ENCODE measurements around the gene CACNB4.

Gene CACNB4

DNA sequence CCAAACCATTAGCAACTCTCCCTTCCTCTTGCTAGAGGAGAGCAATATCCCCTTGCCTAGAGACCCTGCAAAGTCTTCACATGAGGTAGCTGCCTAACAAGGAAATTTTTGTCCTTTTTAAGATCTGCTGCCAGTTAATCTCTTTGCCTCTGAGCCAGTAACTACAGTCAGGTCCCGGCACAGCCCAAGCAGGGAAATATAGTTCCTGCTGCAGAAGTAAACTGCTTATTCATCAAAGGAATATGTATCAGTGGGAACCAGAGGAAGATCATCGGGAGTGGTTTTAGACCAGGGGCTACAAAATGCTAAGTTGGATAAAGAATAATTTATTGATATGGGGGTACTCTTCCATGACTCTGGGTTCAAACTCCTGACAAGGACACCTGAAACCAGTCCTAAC, 30.6 kb downstream of the CACNB4 start:
- TF ChIP-seq, protein P1, sequence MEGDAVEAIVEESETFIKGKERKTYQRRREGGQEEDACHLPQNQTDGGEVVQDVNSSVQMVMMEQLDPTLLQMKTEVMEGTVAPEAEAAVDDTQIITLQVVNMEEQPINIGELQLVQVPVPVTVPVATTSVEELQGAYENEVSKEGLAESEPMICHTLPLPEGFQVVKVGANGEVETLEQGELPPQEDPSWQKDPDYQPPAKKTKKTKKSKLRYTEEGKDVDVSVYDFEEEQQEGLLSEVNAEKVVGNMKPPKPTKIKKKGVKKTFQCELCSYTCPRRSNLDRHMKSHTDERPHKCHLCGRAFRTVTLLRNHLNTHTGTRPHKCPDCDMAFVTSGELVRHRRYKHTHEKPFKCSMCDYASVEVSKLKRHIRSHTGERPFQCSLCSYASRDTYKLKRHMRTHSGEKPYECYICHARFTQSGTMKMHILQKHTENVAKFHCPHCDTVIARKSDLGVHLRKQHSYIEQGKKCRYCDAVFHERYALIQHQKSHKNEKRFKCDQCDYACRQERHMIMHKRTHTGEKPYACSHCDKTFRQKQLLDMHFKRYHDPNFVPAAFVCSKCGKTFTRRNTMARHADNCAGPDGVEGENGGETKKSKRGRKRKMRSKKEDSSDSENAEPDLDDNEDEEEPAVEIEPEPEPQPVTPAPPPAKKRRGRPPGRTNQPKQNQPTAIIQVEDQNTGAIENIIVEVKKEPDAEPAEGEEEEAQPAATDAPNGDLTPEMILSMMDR (IDR thresholded peaks at IDR 0.05; ENCODE audit: extremely low read depth, insufficient read depth, missing control alignments) = no peak
- in situ Hi-C loops (cut with MboI; ENCODE audit: low pct_unique_long_range_greater_than_20kb, low sequenced_read_pairs, unreplicated experiment) = no loop called here
- no peak for DNase-seq (ENCODE audit: low spot score)

DNA sequence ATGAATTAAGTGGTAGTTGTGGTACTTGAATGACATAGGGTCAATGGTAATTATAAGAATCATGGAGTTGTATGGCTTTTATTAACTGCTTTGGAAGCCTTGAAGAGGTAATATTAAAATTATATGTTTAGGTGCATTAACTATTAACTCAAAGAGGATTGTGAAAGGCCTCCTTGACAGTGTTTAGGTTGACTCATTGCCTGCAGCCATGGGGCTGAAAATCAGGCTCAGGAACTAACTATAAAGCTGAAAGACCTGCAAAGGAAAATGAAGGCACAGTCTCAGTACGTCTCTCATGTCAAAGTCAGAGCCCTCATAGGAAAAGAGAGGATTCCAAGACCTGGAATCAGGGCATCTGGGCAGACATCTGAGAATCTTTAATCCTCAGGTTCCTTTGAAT, 31.0 kb downstream of the CACNB4 start:
- TF ChIP-seq, protein P1 (IDR thresholded peaks at IDR 0.05; ENCODE audit: extremely low read depth, insufficient read depth, missing control alignments) = no peak
- DNase-seq (ENCODE audit: low spot score) = no peak
- in situ Hi-C loops (cut with MboI; ENCODE audit: low pct_unique_long_range_greater_than_20kb, low sequenced_read_pairs, unreplicated experiment) = no loop called here

DNA sequence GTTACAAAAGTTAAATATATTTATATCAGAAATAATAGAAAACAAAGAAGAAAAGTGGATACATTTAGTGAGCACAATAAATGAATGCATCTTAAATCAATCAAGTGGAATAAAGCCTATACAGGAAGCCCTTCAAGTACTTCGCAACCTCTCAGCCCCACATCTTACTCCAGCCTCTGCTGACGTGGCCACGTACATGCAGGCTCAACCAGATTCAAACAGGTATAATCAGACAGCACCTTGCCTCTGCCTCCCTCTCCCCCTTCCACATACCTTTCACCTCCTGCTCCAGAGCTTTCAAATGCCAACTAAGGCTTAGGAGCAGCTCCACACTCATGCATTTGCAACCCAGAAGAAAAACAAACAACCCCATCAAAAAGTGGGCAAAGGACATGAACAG, 32.9 kb downstream of the CACNB4 start:
- DNase-seq (ENCODE audit: low spot score) = no peak
- TF ChIP-seq, protein P1 (IDR thresholded peaks at IDR 0.05; ENCODE audit: extremely low read depth, insufficient read depth, missing control alignments) = no peak
- in situ Hi-C loops (cut with MboI; ENCODE audit: low pct_unique_long_range_greater_than_20kb, low sequenced_read_pairs, unreplicated experiment) = no loop called here

DNA sequence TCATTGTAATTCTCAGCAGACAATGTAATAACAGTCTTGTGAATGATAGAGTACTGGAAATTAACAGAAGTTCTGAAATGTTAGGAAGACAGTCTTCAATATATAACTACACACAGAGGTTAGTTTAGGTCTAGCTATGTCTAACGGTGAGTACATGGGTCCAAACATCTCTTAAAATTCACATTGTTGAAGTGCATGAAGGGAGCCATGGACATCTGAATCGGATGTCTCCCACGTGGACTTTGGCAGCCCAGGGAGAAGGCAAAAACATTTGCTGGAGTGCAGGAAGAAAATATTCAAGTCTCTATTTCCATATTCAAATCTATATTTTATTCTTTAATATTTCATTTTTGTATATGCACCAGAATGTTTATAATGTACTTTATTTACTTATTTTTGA, 34.8 kb downstream of the CACNB4 start:
- TF ChIP-seq, protein P1 (IDR thresholded peaks at IDR 0.05; ENCODE audit: extremely low read depth, insufficient read depth, missing control alignments) = no peak

DNA sequence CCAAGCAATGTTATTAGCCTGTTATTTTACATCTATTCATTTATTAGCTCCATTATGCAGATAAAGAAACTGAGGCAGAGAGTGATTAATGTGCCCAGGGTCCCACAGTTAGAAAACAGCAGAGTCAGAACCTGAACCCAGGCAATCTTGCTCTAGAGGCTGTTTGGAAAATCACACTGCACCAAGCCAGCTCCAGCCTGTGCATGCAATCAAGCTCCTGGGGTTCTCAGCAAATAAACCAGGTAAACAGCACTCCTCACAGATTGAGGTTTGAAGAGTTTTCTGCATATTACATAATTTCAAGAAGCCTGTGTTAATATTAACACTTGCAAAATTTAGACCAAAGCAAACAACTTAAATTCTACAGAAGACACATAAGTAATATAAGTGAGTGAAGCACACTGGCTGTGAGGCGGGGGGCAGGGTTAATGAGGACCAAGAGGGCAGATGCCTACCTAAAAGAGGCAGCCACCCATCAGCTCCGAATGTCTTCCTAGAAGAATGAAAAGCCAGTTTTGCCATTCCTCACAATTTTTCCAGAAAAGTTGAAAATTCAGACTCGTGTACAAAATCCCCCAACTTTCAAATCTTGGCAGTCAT, 35.4 kb downstream of the CACNB4 start:
- no peak for DNase-seq (ENCODE audit: low spot score)
- TF ChIP-seq, protein P1 (IDR thresholded peaks at IDR 0.05; ENCODE audit: extremely low read depth, insufficient read depth, missing control alignments) = no peak
- in situ Hi-C loops (cut with MboI; ENCODE audit: low pct_unique_long_range_greater_than_20kb, low sequenced_read_pairs, unreplicated experiment) = no loop called here

More for the DNA sequence above, 34.8 kb downstream of the CACNB4 start:
- in situ Hi-C loops (cut with MboI; ENCODE audit: low pct_unique_long_range_greater_than_20kb, low sequenced_read_pairs, unreplicated experiment) = no loop called here
- no peak for DNase-seq (ENCODE audit: low spot score)

DNA sequence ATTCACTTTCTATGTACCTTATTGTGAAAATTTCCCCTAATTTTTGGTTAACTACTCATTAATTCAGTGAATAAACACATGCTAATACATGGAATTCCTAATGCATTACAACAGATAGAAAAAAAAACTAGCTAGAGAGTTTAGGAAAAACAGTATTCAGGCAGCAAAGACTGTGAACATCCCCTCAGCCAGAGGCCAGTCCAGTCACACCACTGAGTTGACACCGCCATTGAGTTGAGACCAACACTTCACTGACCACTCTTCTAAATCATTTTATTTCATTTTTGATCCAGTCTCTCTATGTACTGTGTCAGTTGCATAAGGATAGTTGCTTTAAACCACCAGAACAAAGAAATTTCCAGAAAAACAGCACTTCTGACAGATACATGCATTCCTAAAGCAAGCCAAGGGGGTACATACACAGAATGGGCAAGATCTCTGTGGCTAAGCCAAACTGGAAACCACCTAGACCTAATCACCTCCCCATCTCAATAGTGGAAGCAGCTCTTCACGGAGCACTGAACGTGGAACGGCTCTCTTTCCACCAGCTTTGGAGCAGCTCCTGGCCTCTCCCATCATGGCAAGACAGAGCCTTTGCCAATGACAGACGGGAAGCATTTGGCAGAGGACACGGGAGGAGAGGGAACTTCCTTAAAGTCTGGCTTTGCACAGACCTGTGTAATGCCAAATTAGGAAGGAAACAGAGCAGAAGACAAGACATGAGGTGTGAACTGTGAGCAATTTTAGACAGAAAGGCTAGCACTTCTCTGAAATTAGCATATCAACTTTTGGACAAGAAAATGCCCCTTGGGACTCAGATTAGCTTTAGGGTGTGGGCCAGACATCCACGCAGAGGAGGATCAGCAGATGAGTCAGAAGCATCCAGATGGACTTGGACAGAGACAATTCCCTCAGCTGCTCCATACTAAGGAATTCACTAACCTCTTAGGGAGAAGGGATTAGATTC, 36.4 kb downstream of the CACNB4 start:
- TF ChIP-seq, protein P1 (IDR thresholded peaks at IDR 0.05; ENCODE audit: extremely low read depth, insufficient read depth, missing control alignments) = no peak
- in situ Hi-C loops (cut with MboI; ENCODE audit: low pct_unique_long_range_greater_than_20kb, low sequenced_read_pairs, unreplicated experiment) = no loop called here
- DNase-seq (ENCODE audit: low spot score) = peak; percentile 31

Data from GM13977 (cell line).